HG03196 (cell line): ENCODE measurements around the gene AVPI1.
"Not testable (repeated sequence)": the region's sequence is repeated elsewhere in the genome, so short reads cannot be mapped to it uniquely, and the experiment has no call there.

Experiments used
- ATAC-seq: cut with Tn5 transposase; IDR thresholded peaks from one replicate; pipeline ENCODE4 v1.9.1; 2021; ENCODE audit not compliant: unreplicated experiment

The AVPI1 gene

GRCh38 chr10:97642471-97643159 is 44.4 kb downstream of the AVPI1 start:
- not testable (repeated sequence) for ATAC-seq

DNA sequence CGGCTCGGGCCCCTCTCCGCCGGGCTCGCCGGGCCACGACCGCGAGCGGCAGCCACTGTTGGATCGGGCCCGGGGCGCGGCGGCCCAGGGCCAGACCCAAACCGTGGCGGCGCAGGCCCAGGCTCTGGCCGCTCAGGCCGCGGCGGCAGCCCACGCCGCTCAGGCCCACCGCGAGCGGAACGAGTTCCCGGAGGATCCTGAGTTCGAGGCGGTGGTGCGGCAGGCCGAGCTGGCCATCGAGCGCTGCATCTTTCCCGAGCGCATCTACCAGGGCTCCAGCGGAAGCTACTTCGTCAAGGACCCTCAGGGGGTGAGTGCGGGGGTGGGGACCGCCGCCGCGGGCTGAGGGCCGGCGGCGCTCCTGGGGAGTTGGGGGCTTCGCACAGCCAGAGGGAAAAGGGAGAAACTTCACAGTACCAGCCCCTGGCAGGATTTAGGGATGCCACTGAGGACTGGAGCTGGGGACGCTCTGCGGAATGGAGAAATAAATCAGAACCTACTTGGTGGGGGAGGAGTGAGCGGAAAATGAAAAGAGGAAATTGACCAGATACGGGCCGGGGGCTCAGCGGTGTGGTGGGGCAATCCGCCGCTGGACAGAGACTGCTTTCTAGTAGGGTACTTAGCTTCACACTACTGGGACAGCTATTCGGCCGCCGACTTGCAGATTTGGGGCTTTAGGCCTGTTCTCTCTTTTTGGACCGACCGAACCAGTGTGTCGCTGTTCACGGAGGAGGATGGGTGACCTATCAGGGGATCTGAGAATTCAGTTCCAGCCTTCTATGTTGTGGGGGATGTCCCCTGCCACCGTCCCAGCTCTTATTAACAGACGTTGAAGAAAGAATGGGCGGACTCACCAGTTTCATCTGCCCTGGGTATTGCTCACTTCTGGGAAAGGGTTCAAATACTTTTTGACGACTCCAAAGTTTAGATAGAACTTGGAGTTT is 45.9 kb downstream of the AVPI1 start:
- peak; percentile 4 for ATAC-seq

- peak; percentile 98 for ATAC-seq
Observed at GRCh38 chr10:97640174-97640867, 46.7 kb downstream of the AVPI1 start, which contains the start of gene PI4K2A. Gene PI4K2A, plus strand, starts transcription at chr10:97640671. Its CDS starts 72 bp downstream, at chr10:97640743.

- not testable (repeated sequence) for ATAC-seq
Observed at GRCh38 chr10:97639090-97639489, 48.0 kb downstream of the AVPI1 start.

DNA sequence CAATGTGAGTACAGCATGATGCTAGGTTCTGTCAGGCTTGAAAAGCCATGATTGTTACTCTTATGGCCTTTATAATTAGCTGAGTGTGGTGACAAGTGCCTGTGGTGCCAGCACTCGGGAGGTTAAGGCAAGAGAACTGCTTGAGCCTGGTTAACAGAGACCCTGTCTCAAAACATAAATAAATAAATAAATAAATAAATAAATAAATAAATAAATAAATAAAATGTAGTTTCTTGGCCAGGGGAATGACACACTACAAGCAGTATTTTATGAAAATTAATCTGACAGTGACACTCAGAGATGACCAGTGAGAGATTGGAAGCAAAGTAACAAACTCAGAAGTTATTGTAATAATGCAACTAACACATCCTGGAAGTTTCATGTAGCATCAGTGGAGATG is 51.5 kb downstream of the AVPI1 start:
- ATAC-seq = no peak

GRCh38 chr10:97633921-97634320 is 53.1 kb downstream of the AVPI1 start:
- no peak for ATAC-seq

DNA sequence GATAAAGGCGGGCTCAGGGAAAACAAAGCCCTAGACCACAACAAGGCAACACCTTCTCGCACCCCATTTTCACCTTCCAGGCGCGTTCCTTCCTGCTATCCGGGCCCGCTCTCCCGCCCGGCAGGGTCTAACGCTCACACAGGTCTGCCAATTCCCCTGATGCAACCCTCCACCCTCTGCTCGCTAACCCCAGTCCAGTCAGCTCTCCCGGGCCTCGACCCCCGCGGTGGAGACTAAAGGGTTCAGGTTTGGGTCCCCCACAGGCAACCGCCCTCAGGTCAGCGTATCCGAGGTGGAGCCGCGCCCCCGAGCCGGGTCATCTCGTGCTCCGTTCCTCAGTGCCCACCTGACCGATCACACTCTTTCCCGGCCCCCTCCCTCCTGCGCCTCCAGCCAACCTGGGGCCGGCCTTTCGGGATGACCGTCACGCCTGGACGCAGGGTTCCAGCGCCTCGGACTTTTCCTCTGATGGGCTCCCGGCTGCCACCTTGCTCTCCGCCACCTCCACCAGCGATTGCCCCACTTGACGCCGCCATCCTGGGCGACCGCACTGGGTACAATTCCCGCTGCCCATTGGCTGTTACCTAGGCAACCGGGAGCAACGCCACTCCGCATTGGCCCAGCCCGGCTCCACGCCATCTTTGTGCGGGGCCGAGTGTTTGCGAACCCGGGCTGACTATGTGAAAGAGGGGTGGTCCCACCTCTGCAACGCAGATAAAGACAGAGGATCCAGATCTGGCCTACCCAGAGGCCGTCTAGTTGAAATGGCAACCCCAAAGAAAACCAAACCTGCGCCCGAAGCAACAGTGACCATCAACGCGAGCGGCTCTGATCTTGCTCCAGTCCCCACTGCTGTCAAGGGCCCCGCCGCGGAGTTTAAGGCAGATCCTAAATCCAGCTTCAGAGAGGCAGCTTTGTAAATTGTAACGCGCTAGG is 53.8 kb downstream of the AVPI1 start, which contains the start of gene MORN4:
MORN4 (minus strand) TSS at position 552 of the 936 bp plus-strand sequence. CDS start 13,847 bp downstream, outside the sequence.
- ATAC-seq = peak; percentile 96

GRCh38 chr10:97631098-97631497 is 55.9 kb downstream of the AVPI1 start:
- no peak for ATAC-seq

GRCh38 chr10:97629289-97629688 is 57.8 kb downstream of the AVPI1 start:
- no peak for ATAC-seq

GRCh38 chr10:97628228-97628627 is 58.8 kb downstream of the AVPI1 start:
- ATAC-seq = no peak

- no peak for ATAC-seq
Observed at GRCh38 chr10:97627731-97628130, 59.3 kb downstream of the AVPI1 start.
